ENCODE results near the gene CD248. TPM values are rescaled to one million over a fixed set of nuclear protein-coding genes. Genes with fewer than 3 reads are reported as not detected.
"Not testable (repeated sequence)": the region's sequence is repeated elsewhere in the genome, so short reads cannot be mapped to it uniquely, and the experiment has no call there.

The CD248 gene
- total RNA-seq, 1 experiment from 2014 or later: 0.58 TPM

DNA sequence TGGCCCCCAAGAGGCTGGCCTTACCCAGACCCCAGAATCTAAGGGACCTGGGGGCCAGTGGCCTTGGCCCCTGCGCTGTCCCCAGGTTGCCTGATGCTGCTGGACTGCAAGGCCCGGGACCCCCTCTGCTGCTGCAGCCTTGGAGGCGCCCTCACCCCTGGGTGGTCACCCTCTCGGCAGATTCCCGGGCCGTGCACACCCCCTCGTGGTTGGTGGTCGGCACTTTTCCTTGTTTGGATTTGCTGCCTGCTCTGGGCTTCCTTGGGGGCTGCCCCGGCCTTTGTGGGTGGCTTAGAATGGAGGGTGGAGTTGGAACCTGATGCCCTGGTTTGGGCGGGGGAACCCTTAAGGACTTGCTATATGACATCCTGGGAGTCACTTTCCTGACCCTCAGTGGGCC is 14.1 kb upstream of the CD248 start:
- in situ Hi-C loops (cut with HindIII; ENCODE audit: low sequenced_read_pairs): no loop called here
- DNase-seq (ENCODE audit: low spot score): no peak

DNA sequence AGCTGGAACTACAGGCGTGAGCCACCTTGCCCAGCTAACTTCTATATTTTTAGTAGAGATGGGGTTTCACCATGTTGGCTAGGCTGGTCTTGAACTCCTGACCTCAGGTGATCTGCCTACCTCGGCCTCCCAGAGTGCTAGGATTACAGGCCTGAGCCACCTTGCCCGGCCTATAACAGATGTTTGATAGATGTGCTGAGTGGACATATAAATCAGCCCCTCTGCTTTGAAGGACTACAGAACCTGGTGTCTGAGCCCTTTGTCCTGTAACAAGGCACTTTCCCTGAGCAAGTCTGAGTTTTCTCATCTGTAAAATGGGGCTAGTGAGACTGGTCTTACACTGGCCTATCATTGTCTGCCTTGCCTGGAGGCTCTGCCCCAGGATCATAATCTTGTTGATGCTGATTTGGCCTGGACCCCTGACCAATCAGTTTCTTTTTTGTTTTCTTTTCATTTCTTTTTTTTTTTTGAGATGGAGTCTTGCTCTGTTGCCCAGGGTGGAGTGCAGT is 12.4 kb upstream of the CD248 start:
- in situ Hi-C loops (cut with HindIII; ENCODE audit: low sequenced_read_pairs): no loop called here
- no peak for DNase-seq (ENCODE audit: low spot score)

DNA sequence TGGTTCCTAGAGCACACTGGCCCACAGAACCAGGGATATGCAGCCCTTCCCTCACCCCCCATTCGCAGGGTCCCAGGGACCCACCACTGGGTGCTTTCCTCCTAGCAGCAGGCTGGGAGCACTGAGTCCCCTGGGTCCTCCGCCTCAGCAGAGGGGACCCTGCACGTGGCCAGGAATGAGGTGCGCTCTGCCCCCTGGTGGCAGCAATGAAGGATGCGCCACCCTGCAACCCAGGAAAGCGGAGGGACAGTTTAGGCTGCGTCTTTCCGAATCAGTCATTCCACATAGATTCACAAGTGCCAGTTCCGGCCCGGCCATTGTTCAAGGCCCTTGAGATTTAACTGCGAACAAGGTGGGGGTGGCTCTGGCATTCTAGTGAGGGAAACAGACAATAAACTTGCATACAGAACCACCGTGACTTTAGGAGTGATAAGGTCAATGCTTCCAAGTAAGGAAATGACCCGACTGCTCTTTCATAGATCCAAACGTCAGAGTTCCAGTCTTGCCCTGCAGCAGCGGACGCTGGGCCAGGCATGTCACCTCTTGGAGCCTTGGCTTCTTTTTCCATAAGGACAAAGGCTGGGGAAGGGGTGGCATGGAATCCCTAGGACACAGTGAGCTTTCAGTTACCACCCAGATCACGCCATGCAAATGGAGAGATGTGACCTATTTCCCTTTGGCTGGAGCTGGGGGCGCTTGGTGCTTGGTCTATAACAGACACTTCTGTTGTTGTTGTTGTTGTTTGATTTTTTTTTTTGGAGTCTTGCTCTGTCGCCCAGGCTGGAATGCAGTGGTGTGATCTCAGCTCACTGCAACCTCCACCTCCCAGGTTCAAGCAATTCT is 11.7 kb upstream of the CD248 start:
- in situ Hi-C loops (cut with HindIII; ENCODE audit: low sequenced_read_pairs): no loop called here

DNA sequence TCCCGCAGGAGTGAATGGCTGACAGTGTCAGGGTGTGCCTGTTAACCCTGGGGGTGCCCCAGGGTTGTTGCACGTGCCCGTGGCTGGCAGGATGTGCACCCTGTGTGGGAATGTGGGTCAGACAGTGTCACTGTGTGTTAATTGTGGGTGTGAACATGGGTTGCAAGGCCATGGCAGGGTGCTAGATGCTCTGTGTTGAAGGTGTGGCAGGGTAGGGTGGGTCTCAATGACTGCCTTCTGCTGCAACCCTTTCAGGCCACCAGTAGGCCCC is 11.1 kb upstream of the CD248 start:
- no peak for DNase-seq (ENCODE audit: low spot score)
- in situ Hi-C loops (cut with HindIII; ENCODE audit: low sequenced_read_pairs): no loop called here

More for the DNA sequence above, 11.7 kb upstream of the CD248 start:
- peak; percentile 80 for DNase-seq (ENCODE audit: low spot score)

DNA sequence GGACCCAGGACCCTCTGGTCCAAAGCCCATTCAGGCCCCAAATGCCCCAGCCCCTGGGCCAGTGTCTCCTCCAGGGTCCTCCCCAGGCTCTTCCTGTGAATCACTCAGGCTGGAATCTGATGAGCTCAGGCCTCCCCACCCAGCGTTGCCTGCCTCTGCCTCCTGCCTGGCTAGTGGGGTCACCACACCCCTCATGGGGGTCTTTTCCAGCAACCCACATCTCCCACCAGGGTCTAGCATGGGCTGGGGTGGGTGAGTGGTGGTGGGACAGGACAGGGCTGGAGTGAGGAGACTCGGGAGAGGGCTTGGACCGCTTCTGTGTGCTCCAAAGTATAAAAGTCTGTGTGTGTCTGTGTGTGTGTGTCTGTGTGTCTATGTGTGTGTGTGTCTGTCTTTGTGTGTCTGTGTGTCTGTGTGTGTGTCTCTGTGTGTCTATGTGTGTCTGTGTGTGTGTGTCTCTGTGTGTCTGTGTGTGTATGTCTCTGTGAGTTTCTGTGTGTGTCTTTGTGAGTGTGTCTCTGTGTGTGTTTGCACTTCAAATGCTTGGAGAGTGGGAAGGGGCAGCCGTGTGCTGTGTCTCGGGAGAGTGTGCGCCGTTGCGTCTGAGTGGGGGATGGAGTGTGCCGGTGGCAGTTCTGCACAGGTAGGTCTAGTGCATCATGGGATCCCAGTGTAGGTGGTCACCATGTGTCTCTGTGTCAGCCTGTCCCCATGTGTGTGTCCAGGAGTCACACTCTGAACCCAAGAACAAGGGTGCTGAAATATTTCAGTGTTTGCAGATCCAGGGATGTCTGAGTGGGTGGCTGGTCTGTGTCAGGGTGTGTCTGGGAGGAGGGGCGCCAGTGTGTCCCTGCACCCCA is 10.6 kb upstream of the CD248 start:
- DNase-seq (ENCODE audit: low spot score): no peak
- in situ Hi-C loops (cut with HindIII; ENCODE audit: low sequenced_read_pairs): no loop called here

DNA sequence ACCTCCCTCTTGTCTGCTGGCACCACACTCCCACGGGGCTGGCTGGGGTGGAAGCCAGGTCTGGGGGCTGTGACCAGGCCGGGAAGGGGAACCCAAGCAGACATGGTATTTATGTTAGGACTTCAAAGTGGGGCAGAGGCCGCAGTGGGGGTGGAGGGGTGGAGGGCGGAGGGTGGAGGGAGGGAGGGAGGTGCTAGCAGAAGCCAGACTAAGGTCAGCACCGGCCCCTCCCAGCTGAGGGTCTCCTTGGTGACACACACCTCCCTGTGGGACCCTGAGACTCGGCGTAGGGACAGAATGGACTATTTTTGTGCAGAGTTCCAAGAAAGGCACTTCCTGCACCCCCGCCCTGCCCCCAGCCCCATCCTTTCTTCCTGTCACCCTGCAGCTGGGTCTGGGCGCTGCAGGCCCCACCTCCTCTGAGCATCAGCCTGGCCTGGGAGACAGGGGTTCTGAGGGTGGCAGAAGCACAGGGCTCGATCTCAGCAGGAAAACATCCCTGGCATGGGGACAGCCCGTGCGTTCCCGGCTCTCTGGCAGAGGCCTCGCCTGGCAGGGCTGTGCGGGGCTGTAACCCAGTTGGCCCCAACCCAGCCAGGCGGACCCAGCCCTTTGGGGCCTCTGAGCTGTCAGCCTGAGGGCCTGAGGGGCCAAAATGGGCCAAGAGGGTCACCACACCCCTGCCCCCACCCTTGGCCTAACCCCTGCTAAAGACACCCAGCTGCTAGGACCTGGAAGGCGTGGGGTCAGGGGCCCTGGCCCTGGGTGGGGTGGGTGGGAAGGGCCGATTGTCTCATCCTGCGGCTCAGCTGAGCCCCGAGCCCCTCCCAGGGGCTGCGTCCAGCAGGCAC is 9.6 kb upstream of the CD248 start:
- in situ Hi-C loops (cut with HindIII; ENCODE audit: low sequenced_read_pairs): no loop called here
- DNase-seq (ENCODE audit: low spot score): no peak

DNA sequence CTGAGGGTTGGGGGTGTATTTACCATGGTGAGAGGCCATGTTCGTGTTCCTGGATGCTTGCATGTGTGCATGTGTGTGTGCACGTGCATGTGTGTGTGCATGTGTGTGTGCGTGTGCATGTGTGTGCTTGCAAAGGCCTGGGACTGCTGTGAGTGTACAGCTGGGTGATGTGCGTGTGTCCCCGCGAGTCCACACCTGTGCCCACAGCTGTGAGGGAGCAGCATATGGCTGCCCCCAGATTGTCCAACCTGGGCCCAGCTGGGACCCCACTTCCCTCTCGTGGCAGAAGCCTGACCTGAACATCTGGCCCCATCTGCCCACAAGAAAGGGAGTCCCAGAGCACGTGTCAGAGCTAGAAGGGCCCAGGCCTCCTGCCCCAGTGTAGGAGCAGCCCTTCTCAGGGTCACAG is 8.4 kb upstream of the CD248 start:
- no peak for DNase-seq (ENCODE audit: low spot score)
- in situ Hi-C loops (cut with HindIII; ENCODE audit: low sequenced_read_pairs): no loop called here

DNA sequence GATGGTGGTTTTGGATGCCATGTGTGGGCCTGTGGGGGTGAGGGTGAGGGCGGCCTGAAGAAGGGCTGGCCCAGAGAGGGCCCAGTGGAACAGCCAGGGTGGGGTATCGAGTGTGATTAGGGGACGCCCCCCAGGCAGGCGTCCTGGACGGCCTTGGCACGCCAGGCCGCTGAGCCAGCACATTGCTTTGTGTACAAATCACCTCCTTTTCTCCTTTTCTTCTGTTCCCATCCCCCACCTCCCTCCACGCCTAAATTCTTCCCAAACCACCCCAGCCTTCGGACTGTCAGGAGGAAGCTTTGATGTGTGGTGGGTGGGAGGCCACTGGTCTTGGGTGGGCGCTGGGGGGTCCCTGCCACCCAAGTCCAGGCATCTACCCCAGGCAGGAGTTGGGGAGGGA is 7.8 kb upstream of the CD248 start:
- no peak for DNase-seq (ENCODE audit: low spot score)
- in situ Hi-C loops (cut with HindIII; ENCODE audit: low sequenced_read_pairs): no loop called here

DNA sequence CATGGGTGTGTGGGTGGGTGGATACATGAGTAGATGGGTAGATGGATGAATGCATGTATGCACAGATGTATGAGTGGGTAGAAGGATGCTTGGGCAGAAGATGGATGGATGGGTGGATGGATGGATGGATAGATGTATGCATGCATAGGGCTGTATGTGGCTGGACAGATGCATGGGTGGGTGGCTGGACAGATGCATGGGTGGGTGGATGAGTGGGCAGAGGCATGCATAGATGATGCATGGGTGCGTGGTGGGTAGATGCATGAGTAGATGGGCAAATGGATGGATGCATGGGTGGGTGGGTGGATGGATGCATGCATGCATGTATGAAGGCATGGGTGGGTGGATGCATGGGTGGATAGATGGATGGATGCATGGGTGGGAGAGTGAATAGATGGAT is 6.8 kb upstream of the CD248 start:
- in situ Hi-C loops (cut with HindIII; ENCODE audit: low sequenced_read_pairs): no loop called here
- DNase-seq (ENCODE audit: low spot score): no peak

DNA sequence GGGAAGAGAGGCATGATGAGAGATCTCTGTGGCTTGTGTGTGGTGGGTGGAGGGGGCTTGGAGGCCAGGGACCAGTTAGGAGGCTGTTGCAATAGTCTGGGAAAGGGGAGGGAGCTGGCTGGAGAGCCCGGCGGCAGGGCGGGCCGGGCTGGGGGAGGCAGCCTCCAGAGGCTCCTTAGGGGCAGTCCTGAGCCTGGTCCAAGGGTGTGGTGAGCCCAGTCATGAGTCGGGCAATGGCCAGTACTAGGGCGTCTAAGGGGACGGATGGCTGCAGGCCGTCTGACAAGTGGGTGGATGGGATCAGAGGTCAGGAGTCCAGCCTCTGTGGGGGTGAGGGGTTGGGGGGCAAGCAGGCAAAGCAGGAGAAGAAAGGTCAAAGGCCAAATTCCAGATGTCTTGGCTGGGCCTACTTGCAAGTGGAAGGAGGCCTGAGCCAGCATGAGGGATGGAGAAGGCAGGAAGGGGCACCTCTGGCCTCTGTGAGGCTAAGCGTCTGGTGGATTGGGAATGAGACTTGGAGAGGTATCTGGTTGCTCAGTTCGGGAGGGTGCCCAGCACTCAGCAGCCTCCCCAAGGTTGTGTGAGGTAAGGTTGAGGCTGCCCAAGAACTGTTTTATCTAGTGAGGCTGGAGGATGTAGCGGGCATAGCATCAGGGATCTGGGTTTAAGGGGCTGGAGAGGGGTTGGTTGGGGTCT is 6.0 kb upstream of the CD248 start:
- DNase-seq (ENCODE audit: low spot score): no peak
- in situ Hi-C loops (cut with HindIII; ENCODE audit: low sequenced_read_pairs): no loop called here

DNA sequence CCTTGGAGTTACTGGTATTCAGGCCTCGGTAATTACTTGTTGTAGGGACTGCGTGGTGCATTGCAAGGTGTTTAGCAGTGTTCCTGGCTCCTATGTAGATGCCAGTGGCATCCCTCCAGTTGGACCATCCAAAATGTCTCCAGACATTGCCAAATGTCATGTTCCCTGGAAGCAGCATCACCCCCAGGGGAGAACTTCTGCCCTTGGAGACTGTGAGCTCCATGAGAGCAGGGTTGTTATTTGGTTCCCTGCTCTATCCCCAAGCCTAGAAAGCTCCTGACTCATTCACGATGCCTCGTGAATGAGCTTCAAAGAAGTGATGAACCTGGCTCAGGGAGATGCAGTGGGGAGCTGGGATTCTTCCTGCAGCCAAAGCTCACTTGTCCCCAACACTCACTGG is 4.8 kb upstream of the CD248 start:
- in situ Hi-C loops (cut with HindIII; ENCODE audit: low sequenced_read_pairs): no loop called here

DNA sequence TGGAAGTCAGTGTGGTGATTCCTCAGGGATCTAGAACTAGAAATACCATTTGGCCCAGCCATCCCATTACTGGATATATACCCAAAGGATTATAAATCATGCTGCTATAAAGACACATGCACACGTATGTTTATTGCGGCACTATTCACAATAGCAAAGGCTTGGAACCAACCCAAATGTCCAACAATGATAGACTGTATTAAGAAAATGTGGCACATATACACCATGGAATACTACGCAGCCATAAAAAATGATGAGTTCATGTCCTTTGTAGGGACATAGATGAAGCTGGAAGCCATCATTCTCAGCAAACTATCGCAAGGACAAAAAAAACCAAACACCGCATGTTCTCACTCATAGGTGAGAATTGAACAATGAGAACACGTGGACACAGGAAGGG is 3.9 kb upstream of the CD248 start:
- in situ Hi-C loops (cut with HindIII; ENCODE audit: low sequenced_read_pairs); DNase-seq (ENCODE audit: low spot score): not testable (repeated sequence)

More for the DNA sequence above, 4.8 kb upstream of the CD248 start:
- DNase-seq (ENCODE audit: low spot score): peak; percentile 34

DNA sequence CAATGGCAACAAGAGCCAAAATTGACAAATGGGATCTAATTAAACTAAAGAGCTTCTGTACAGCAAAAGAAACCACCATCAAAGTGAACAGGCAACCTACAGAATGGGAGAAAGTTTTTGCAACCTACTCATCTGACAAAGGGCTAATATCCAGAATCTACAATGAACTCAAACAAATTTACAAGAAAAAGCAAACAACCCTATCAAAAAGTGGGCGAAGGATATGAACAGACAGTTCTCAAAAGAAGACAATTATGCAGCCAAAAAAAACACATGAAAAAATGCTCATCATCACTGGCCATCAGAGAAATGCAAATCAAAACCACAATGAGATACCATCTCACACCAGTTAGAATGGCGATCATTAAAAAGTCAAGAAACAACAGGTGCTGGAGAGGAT is 3.4 kb upstream of the CD248 start:
- DNase-seq (ENCODE audit: low spot score); in situ Hi-C loops (cut with HindIII; ENCODE audit: low sequenced_read_pairs): not testable (repeated sequence)

DNA sequence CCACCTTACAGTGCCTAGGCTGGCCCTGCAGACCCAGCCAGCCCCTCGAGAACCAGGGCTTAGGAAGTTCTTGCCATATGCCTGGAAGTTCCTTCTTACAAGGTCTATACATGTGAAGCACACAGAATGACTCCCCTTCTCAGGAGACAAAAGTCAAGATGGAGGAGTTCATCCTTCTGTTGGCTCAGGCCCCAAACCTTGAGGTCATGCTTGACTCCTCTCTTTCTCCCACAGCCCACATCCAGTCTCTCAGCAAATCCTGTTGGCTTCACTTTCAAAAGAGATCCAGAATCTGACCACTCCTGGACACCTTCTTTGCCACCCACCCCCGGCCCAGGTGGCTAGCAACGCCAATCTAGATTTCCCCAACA is 1.7 kb upstream of the CD248 start:
- no peak for DNase-seq (ENCODE audit: low spot score)
- in situ Hi-C loops (cut with HindIII; ENCODE audit: low sequenced_read_pairs): no loop called here

DNA sequence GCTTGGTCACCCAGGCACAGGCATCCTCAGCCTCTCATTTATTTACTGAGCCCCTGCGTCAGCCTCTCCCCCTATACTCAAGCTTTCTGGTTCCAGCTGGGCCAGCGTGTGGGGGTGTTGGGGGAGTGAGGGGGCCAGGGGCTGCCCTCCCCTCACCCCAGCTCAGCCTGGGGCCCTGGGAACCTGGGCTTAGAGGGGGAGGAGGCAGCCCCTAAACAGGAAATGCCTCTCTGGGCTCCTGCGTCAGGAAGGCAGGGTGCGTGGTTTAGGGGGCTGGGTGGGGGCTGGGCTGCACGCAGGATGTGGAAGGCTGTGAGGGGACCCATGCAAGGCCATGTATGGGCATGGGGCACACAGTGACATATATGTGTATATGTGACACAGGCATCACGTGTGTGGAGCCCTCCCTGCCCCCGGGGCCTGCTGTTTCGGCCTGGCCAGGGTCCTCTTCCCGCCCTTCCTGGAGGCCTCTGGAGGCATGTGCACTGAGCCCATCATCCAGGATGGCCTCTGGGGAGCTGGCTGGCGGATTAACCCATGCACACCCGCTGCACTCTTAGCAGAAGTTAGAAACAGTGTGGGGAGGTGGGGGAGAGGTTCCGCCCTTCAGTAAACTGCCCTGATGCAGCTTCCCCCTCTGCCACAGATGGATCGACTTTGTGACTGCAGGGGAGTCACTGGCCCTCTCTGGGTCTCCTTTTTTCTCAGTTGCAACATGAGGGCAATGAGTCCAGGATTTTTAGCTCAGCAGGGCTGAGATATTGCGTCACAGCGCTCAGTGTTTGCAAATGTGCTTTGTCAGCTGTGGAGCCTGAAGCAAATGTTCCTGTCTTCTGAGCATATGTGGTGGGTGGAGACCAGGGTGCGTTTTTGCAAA is 1.1 kb upstream of the CD248 start:
- in situ Hi-C loops (cut with HindIII; ENCODE audit: low sequenced_read_pairs): no loop called here
- DNase-seq (ENCODE audit: low spot score): no peak

DNA sequence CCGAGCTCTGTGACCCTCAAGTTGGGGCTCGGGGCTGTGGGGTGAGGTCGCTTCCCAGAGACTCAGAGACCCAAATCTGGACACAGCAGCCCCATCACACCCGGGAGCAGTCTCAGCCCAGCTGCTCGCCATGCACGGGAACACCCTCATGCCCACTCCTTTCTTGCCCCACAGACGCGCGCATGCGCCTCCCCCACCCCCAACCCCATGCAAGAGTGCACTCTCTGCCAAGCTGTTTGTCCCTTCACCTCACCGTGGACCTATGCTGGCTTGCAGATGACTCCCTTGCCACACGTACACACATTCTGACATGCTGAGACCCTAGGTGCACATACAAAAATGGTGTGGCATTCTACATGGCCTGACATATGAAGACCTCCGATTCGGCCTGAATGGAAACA is 478 bp upstream of the CD248 start:
- in situ Hi-C loops (cut with HindIII; ENCODE audit: low sequenced_read_pairs): no loop called here
- DNase-seq (ENCODE audit: low spot score): no peak

DNA sequence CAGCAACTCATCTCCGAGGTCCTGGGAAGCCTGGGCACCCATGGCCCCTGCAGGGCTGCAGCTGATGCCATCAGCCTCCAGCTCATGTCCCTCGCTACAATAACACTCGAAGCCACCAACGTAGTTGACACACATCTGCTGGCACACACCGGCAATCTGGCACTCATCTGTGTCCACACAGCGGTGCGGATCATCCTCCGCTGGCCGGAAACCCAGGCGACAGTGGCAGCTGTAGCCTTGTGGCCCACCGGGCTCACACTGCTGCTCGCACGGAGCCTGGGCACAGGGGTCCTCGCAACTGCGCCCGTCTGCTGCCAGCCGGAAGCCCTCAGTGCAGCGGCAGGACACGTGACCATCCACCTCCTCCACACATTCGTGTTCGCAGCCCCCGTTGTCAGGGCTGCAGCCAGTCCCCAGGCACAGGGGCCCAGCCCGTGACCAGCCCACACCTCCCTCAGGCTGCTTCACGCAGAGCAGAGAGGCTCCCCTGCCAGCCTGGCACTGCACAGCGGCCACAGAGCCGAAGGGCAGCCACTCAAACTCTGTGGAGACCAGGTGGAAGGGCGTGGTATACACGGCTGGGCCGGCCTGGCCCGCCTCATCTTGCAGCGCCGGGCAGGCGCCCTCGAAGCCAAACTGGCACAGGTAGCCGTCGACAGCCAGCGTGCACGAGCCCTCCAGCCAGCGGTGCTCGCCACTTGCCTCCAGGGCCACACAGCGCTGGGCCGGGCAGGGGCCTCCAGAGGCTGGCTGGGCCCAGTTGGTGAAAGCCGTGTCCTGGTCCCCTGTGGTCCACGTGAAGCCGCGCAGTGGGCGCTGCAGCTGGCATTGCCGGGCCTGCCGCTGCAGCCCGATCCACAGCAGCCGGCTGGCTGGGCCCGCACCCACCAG is 678 bp downstream of the CD248 start:
- in situ Hi-C loops (cut with HindIII; ENCODE audit: low sequenced_read_pairs): no loop called here
- no peak for DNase-seq (ENCODE audit: low spot score)
